H9 (cell line): ENCODE measurements around the gene LASP1. TPM values are rescaled to one million over a fixed set of nuclear protein-coding genes. Genes with fewer than 3 reads are reported as not detected.

Source experiments
- DNase-seq: peaks from one replicate; pipeline ENCODE4 v3.0.0-alpha.2; 2017
- H2AFZ ChIP-seq: one replicate; pipeline ENCODE4 v1.6.1; 2013; ENCODE audit warnings: mild to moderate bottlenecking, low read length, control low read depth, moderate library complexity
- H2AK5ac ChIP-seq: 2 replicates; pipeline ENCODE4 v1.6.1; 2013; ENCODE audit warnings: low read length, control low read depth, mixed read lengths; ENCODE audit not compliant: insufficient read length
- H2BK120ac ChIP-seq: one replicate; pipeline ENCODE4 v1.6.1; 2013; ENCODE audit warnings: low read depth, mild to moderate bottlenecking, low read length, control low read depth, inconsistent platforms; ENCODE audit not compliant: poor library complexity, severe bottlenecking
- H2BK12ac ChIP-seq: 2 replicates; pipeline ENCODE4 v1.6.1; 2013; ENCODE audit warnings: low read length, control low read depth, mixed read lengths, low read depth; ENCODE audit not compliant: insufficient read length
- H2BK15ac ChIP-seq: 2 replicates; pipeline ENCODE4 v1.6.1; 2013; ENCODE audit warnings: low read depth, low read length, control low read depth
- H2BK20ac ChIP-seq: one replicate; pipeline ENCODE4 v1.6.1; 2013; ENCODE audit warnings: low read depth, mild to moderate bottlenecking, low read length, control low read depth, inconsistent platforms; ENCODE audit not compliant: poor library complexity, severe bottlenecking
- H2BK5ac ChIP-seq: 2 replicates; pipeline ENCODE4 v1.6.1; 2013; ENCODE audit warnings: low read length, control low read depth, mixed read lengths; ENCODE audit not compliant: insufficient read length
- H3K14ac ChIP-seq: 2 replicates; pipeline ENCODE4 v1.6.1; 2013; ENCODE audit warnings: low read length, control low read depth; ENCODE audit not compliant: insufficient read depth
- H3K18ac ChIP-seq: 2 replicates; pipeline ENCODE4 v1.6.1; 2013; ENCODE audit warnings: low read depth, mild to moderate bottlenecking, mixed read lengths, low read length, control low read depth; ENCODE audit not compliant: insufficient read length
- H3K23ac ChIP-seq: 2 replicates; pipeline ENCODE4 v1.6.1; 2013; ENCODE audit warnings: low read length, control low read depth, mixed read lengths, low read depth; ENCODE audit not compliant: insufficient read length
- H3K23me2 ChIP-seq: 2 replicates; pipeline ENCODE4 v1.6.1; 2013; ENCODE audit warnings: low read depth, mild to moderate bottlenecking, mixed read lengths, low read length, control low read depth; ENCODE audit not compliant: insufficient read length, poor library complexity, severe bottlenecking
- H3K27ac ChIP-seq: 2 replicates; pipeline ENCODE4 v1.5.1; 2013; ENCODE audit warnings: low read length, control low read depth, mixed read lengths, low read depth; ENCODE audit not compliant: insufficient read length
- H3K27me3 ChIP-seq: 2 replicates; pipeline ENCODE4 v1.6.1; 2013; ENCODE audit warnings: low read length, control low read depth, inconsistent platforms; ENCODE audit not compliant: insufficient read depth
- H3K4ac ChIP-seq: 2 replicates; pipeline ENCODE4 v1.6.1; 2013; ENCODE audit warnings: low read depth, mild to moderate bottlenecking, control low read depth, inconsistent platforms, low read length, moderate library complexity
- H3K4me1 ChIP-seq: 2 replicates; pipeline ENCODE4 v1.6.1; 2013; ENCODE audit warnings: low read length, control low read depth, inconsistent platforms; ENCODE audit not compliant: insufficient read depth
- H3K4me2 ChIP-seq: 2 replicates; pipeline ENCODE4 v1.6.1; 2013; ENCODE audit warnings: low read length, control low read depth, mixed read lengths; ENCODE audit not compliant: insufficient read length, insufficient read depth
- H3K56ac ChIP-seq: 2 replicates; pipeline ENCODE4 v1.6.1; 2013; ENCODE audit warnings: low read depth, mild to moderate bottlenecking, mixed read lengths, low read length, control low read depth; ENCODE audit not compliant: insufficient read length
- H3K79me1 ChIP-seq: 2 replicates; pipeline ENCODE4 v1.6.1; 2013; ENCODE audit warnings: low read depth, mild to moderate bottlenecking, moderate library complexity, low read length, control low read depth, inconsistent platforms; ENCODE audit not compliant: insufficient read depth, poor library complexity, severe bottlenecking
- H3K79me2 ChIP-seq: 2 replicates; pipeline ENCODE4 v1.6.1; 2013; ENCODE audit warnings: low read length, control low read depth, inconsistent platforms; ENCODE audit not compliant: insufficient read depth
- H3K9ac ChIP-seq: 2 replicates; pipeline ENCODE4 v1.6.1; 2013; ENCODE audit warnings: low read length, control low read depth, mixed read lengths; ENCODE audit not compliant: insufficient read length; ENCODE audit errors: extremely low read depth
- H3K9me3 ChIP-seq: one replicate; pipeline ENCODE4 v1.6.1; 2013; ENCODE audit warnings: low read depth, low read length, inconsistent platforms; ENCODE audit not compliant: control insufficient read depth
- H3T11ph ChIP-seq: one replicate; pipeline ENCODE4 v1.6.1; 2013; ENCODE audit warnings: mild to moderate bottlenecking, low read length, control low read depth, inconsistent platforms
- H4K20me1 ChIP-seq: one replicate; pipeline ENCODE4 v1.6.1; 2013; ENCODE audit not compliant: control insufficient read depth, insufficient read length, insufficient read depth
- H4K5ac ChIP-seq: 2 replicates; pipeline ENCODE4 v1.6.1; 2013; ENCODE audit warnings: low read depth, mild to moderate bottlenecking, mixed read lengths, low read length, control low read depth; ENCODE audit not compliant: insufficient read length
- H4K8ac ChIP-seq: replicated peaks from 2 replicates; pipeline ENCODE4 v1.6.1; 2013; ENCODE audit warnings: low read length, control low read depth, mixed read lengths, low read depth; ENCODE audit not compliant: insufficient read length
- H4K91ac ChIP-seq: 2 replicates; pipeline ENCODE4 v1.6.1; 2013; ENCODE audit warnings: low read depth, mild to moderate bottlenecking, moderate library complexity, mixed read lengths, low read length, control low read depth; ENCODE audit not compliant: insufficient read length
- H3K27ac Mint-ChIP-seq, 3 experiments: 2 replicates in 2 of 3; 3 replicates in 1 of 3; pipeline ENCODE4 v1.8.0; 2020 to 2021; ENCODE audit warnings: mixed read lengths in 3 of 3, mild to moderate bottlenecking in 1 of 3, moderate library complexity in 1 of 3
- H3K27me3 Mint-ChIP-seq: 2 replicates; pipeline ENCODE4 v1.8.0; 2021; ENCODE audit warnings: low read depth, mild to moderate bottlenecking, moderate library complexity, mixed read lengths
- H3K36me3 Mint-ChIP-seq, 3 experiments: 2 replicates in 2 of 3; 3 replicates in 1 of 3; pipeline ENCODE4 v1.8.0; 2020 to 2021; ENCODE audit warnings: low read depth in 3 of 3, mixed read lengths in 3 of 3; ENCODE audit not compliant: insufficient read depth in 1 of 3
- H3K4me1 Mint-ChIP-seq, 2 experiments: 2 replicates each; pipeline ENCODE4 v1.8.0; 2020; ENCODE audit warnings: mixed read lengths in 2 of 2
- H3K4me3 Mint-ChIP-seq, 2 experiments: 2 replicates in 1 of 2; 3 replicates in 1 of 2; pipeline ENCODE4 v1.8.0; 2020 to 2021; ENCODE audit warnings: mild to moderate bottlenecking in 2 of 2, mixed read lengths in 2 of 2, moderate library complexity in 1 of 2
- H3K9me3 Mint-ChIP-seq, 2 experiments: 2 replicates in 1 of 2; 3 replicates in 1 of 2; pipeline ENCODE4 v1.8.0; 2020; ENCODE audit warnings: mild to moderate bottlenecking in 2 of 2, mixed read lengths in 2 of 2, moderate library complexity in 1 of 2
- CTCF ChIP-seq: fragments of 200-600 bp; sonication (generic); conservative IDR thresholded peaks from 3 replicates; pipeline ENCODE4 v1.8.0; 2021; ENCODE audit warnings: antibody characterized with exemption, mild to moderate bottlenecking
- WGBS: extraction: QIAGEN DNeasy Blood & Tissue Kit; methylation state at CpG from one replicate; pipeline ENCODE4 v1.1.7; 2013; ENCODE audit warnings: missing lambda C conversion rate, low lambda C conversion rate, mixed read lengths; ENCODE audit not compliant: insufficient read length; ENCODE audit errors: extremely low coverage; 5-methylcytosine and 5-hydroxymethylcytosine counted together
- total RNA-seq: library from RNA; stranded (reverse); gene quantifications from 2 replicates; pipeline ENCODE4 v1.2.1, GENCODE V29; 2021

Gene LASP1
- total RNA-seq, 1 experiment from 2014 or later = 121 TPM

GRCh38 chr17:38919316-38920078, 49.6 kb downstream of the LASP1 start:
- Histone ChIP-seq H3K4ac (no peak overlapping the region), H3K9ac (no peak overlapping the region), H3K27me3 (no peaks in the 10 kb centered on the region), H2BK12ac (no peak overlapping the region), H3K56ac (no peak overlapping the region), H2AK5ac (no peak overlapping the region), H3K4me2 (no peak overlapping the region), H3K79me2 (no peaks in the 10 kb centered on the region), H3K9me3 (no peaks in the 10 kb centered on the region), H2BK15ac (no peak overlapping the region), H4K20me1 (no peaks in the 10 kb centered on the region), H2BK5ac (no peak overlapping the region), H3T11ph (no peak overlapping the region), H3K23me2 (no peaks in the 10 kb centered on the region), H2AFZ (no peak overlapping the region), H3K18ac (no peak overlapping the region), H3K4me1 (no peaks in the 10 kb centered on the region), H4K91ac (no peak overlapping the region), H3K79me1 (no peaks in the 10 kb centered on the region), H3K27ac (no peak overlapping the region), H2BK20ac (no peak overlapping the region), H4K8ac (no peak overlapping the region), H3K14ac (no peak overlapping the region), H2BK120ac (no peak overlapping the region), H4K5ac (no peak overlapping the region), H3K23ac (no peak overlapping the region)
- TF ChIP-seq CTCF = no peak
- WGBS = no CpG with 5 or more reads among the region's 16 CpGs
- H3K27ac Mint-ChIP-seq = peak overlapping the region; percentile 34 to 91 (median 58); a peak in 3 of 7 replicates
- peaks cover 13 to 21% of the 10 kb centered on the region in 2 experiments for H3K4me1 Mint-ChIP-seq
- peaks cover 16 to 50% (median 42%) of the 10 kb centered on the region in 3 experiments for H3K36me3 Mint-ChIP-seq
- H3K9me3 Mint-ChIP-seq = no peaks in the 10 kb centered on the region
- no peaks in the 10 kb centered on the region; the same call in 1 of the 2 replicates for H3K27me3 Mint-ChIP-seq
- no peak for DNase-seq
- H3K4me3 Mint-ChIP-seq = no peak overlapping the region; a peak in 1 of 5 replicates
